Keratinocyte (primary cell): ENCODE measurements around the gene MRPL32. TPM values are rescaled to one million over a fixed set of nuclear protein-coding genes. Genes with fewer than 3 reads are reported as not detected.

Experiments
- DNase-seq: peaks from one replicate; pipeline ENCODE4 v3.0.0-alpha.2; 2011; ENCODE audit warnings: low read depth, missing footprints, low spot score
- FAIRE-seq: peaks from 2 replicates; lab custom pipeline; 2011; peaks lifted over from hg19 to GRCh38; lab: Jason Lieb, UNC
- H2AFZ ChIP-seq: 2 replicates; pipeline ENCODE4 v1.6.0; 2012; ENCODE audit warnings: low read length, control low read depth, inconsistent platforms; ENCODE audit not compliant: control insufficient read depth
- H3K27ac ChIP-seq: 2 replicates; pipeline ENCODE4 v1.5.1; 2011; ENCODE audit warnings: low read length; ENCODE audit not compliant: control insufficient read depth, insufficient read depth
- H3K27me3 ChIP-seq: 3 replicates; pipeline ENCODE4 v1.6.0; 2011; ENCODE audit warnings: low read length; ENCODE audit not compliant: control insufficient read depth, insufficient read depth; ENCODE audit errors: extremely low read depth
- H3K36me3 ChIP-seq, 2 experiments: 2 replicates in 1 of 2; 3 replicates in 1 of 2; pipeline ENCODE4 v1.5.1; 2011; ENCODE audit warnings: low read length in 2 of 2, mild to moderate bottlenecking in 1 of 2; ENCODE audit not compliant: control insufficient read depth in 2 of 2, insufficient read depth in 2 of 2; ENCODE audit errors: extremely low read depth in 1 of 2
- H3K4me1 ChIP-seq: 3 replicates; pipeline ENCODE4 v1.5.1; 2011; ENCODE audit warnings: low read length; ENCODE audit not compliant: control insufficient read depth, insufficient read depth; ENCODE audit errors: extremely low read depth
- H3K4me2 ChIP-seq: 3 replicates; pipeline ENCODE4 v1.6.0; 2011; ENCODE audit warnings: low read depth, low read length; ENCODE audit not compliant: control insufficient read depth, insufficient read depth; ENCODE audit errors: extremely low read depth
- H3K4me3 ChIP-seq, 3 experiments: fragments of 200-600 bp in 1 of 3; sonication (generic) in 1 of 3; 2 replicates in 2 of 3; 3 replicates in 1 of 3; pipeline ENCODE4 v1.5.1; 2011 to 2016; ENCODE audit warnings: low read length in 3 of 3, mild to moderate bottlenecking in 3 of 3, control low read depth in 2 of 3, inconsistent platforms in 1 of 3, low read depth in 1 of 3, mixed read lengths in 1 of 3, mixed run types in 1 of 3, moderate library complexity in 1 of 3; ENCODE audit not compliant: control insufficient read depth in 2 of 3, insufficient read depth in 2 of 3; ENCODE audit errors: extremely low read depth in 1 of 3
- H3K79me2 ChIP-seq: 2 replicates; pipeline ENCODE4 v1.6.0; 2012; ENCODE audit warnings: low read length; ENCODE audit not compliant: control insufficient read depth, insufficient read depth
- H3K9ac ChIP-seq: 3 replicates; pipeline ENCODE4 v1.6.0; 2011; ENCODE audit warnings: low read length; ENCODE audit not compliant: control insufficient read depth, insufficient read depth; ENCODE audit errors: extremely low read depth
- H3K9me1 ChIP-seq: 3 replicates; pipeline ENCODE4 v1.6.0; 2011; ENCODE audit warnings: low read length; ENCODE audit not compliant: control insufficient read depth, insufficient read depth; ENCODE audit errors: extremely low read depth
- H3K9me3 ChIP-seq: 2 replicates; pipeline ENCODE4 v1.5.1; 2012; ENCODE audit warnings: low read depth, low read length; ENCODE audit not compliant: control insufficient read depth
- H4K20me1 ChIP-seq: 3 replicates; pipeline ENCODE4 v1.6.0; 2011; ENCODE audit warnings: low read length; ENCODE audit not compliant: control insufficient read depth, insufficient read depth; ENCODE audit errors: extremely low read depth
- EZH2 ChIP-seq: IDR thresholded peaks from one replicate; pipeline ENCODE4 v1.6.1; 2012; ENCODE audit warnings: inconsistent platforms, mild to moderate bottlenecking, low read length, moderate library complexity
- dilution Hi-C: fragments of 300-500 bp; cut with MboI; formaldehyde crosslinking; loops from one replicate; pipeline ENCODE4 v1.7.0; 2020; ENCODE audit warnings: low sequenced_read_pairs; ENCODE audit not compliant: extremely low pct_ligation_motif_present
- polyA plus RNA-seq, 5 experiments: library from polyadenylated mRNA; depleted of rRNA in 3 of 5; stranded (reverse) in 3 of 5; stranded (forward) in 1 of 5; unstranded in 1 of 5; fragments of >200 nt; gene quantifications; 1 replicate in 1 of 5; 2 replicates in 3 of 5; 3 replicates in 1 of 5; pipeline versions ENCODE4 v1.2.1 to v1.2.3, GENCODE V29; 2011 to 2012; ENCODE audit warnings: missing spikeins in 2 of 5, low read depth in 1 of 5, low replicate concordance in 1 of 5
- TF ChIP-seq, protein P1 (sequence below), 3 experiments: IDR thresholded peaks in 1 of 3; conservative IDR thresholded peaks in 1 of 3; optimal IDR thresholded peaks in 1 of 3; 2 replicates in 2 of 3; 3 replicates in 1 of 3; pipeline versions ENCODE3 to v1.5.1; 2011; ENCODE audit warnings: low read length in 3 of 3, mild to moderate bottlenecking in 3 of 3, moderate library complexity in 2 of 3, control low read depth in 1 of 3, inconsistent platforms in 1 of 3; ENCODE audit not compliant: insufficient read depth in 2 of 3; ENCODE audit errors: extremely low read depth in 1 of 3

Gene MRPL32
- polyA plus RNA-seq, 1 donor (not counting 4 experiments of a cell fraction or from before 2014, with no cell fraction given), result 86.1 TPM

DNA sequence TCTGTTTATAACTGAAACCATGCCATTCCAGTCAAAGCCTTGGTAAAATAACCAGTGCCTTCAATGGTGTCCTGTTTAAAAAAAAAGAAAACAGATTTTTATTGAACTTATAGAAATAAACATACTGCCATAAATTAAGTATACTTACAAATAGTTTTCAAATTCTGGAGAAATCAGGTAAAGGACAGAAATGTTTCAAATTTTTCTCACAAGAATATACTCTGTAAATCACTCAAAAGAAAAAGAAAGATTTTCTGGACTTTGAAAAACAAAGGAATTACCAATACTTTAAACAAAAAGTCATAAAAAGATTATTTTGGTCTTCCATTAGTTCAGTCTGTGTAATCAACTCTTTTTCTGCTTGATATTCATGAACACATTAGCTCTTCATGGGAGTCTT lies 23.9 kb downstream of the MRPL32 start:
- DNase-seq (no peak), FAIRE-seq (no peak)
- Histone ChIP-seq H4K20me1 (no peaks in the 10 kb centered on the region), H3K4me3 (no peak overlapping the region), H3K36me3 (no peaks in the 10 kb centered on the region), H3K27ac (no peak overlapping the region), H3K4me1 (no peaks in the 10 kb centered on the region), H3K9me1 (no peaks in the 10 kb centered on the region), H3K4me2 (no peak overlapping the region), H3K79me2 (no peaks in the 10 kb centered on the region), H3K9me3 (no peaks in the 10 kb centered on the region), H3K27me3 (no peaks in the 10 kb centered on the region), H2AFZ (no peak overlapping the region), H3K9ac (no peak overlapping the region)
- dilution Hi-C loops, result no loop called here
- TF ChIP-seq, protein P1, sequence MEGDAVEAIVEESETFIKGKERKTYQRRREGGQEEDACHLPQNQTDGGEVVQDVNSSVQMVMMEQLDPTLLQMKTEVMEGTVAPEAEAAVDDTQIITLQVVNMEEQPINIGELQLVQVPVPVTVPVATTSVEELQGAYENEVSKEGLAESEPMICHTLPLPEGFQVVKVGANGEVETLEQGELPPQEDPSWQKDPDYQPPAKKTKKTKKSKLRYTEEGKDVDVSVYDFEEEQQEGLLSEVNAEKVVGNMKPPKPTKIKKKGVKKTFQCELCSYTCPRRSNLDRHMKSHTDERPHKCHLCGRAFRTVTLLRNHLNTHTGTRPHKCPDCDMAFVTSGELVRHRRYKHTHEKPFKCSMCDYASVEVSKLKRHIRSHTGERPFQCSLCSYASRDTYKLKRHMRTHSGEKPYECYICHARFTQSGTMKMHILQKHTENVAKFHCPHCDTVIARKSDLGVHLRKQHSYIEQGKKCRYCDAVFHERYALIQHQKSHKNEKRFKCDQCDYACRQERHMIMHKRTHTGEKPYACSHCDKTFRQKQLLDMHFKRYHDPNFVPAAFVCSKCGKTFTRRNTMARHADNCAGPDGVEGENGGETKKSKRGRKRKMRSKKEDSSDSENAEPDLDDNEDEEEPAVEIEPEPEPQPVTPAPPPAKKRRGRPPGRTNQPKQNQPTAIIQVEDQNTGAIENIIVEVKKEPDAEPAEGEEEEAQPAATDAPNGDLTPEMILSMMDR (optimal IDR thresholded peaks at IDR 0.05 in 1 of 3, IDR thresholded peaks at IDR 0.05 in 1 of 3, conservative IDR thresholded peaks at IDR 0.05 in 1 of 3; ENCODE audit: extremely low read depth in 1 of 3, insufficient read depth in 2 of 3, low read length in 3 of 3), result no peak
- no peak for TF ChIP-seq EZH2

DNA sequence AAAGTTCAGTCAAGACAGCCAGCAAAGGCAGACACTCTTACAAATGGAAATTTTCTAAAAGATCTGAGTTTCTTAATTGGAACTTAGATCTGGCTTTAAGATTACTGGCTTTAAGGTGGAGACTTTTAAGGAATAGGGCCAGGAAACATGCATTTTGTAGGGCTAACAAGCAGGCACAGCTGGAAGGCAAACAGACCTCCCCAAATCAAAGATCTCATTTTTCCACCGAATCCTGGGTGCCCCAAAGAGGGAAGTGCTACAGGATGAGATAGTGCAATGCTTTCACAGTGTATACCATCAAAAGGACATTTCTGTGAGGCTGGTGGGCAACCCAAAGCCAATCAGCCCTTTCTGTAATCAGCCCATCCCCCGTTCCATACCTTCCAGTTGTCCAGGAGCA lies 27.4 kb downstream of the MRPL32 start:
- TF ChIP-seq, protein P1 (optimal IDR thresholded peaks at IDR 0.05 in 1 of 3, IDR thresholded peaks at IDR 0.05 in 1 of 3, conservative IDR thresholded peaks at IDR 0.05 in 1 of 3; ENCODE audit: extremely low read depth in 1 of 3, insufficient read depth in 2 of 3, low read length in 3 of 3), result no peak
- TF ChIP-seq EZH2, result no peak
- Histone ChIP-seq H3K4me3 (no peak overlapping the region), H3K4me2 (no peak overlapping the region), H3K36me3 (no peaks in the 10 kb centered on the region), H3K9ac (no peak overlapping the region), H3K4me1 (no peaks in the 10 kb centered on the region), H3K9me1 (no peaks in the 10 kb centered on the region), H2AFZ (no peak overlapping the region), H3K9me3 (no peaks in the 10 kb centered on the region), H3K79me2 (no peaks in the 10 kb centered on the region), H3K27ac (no peak overlapping the region), H3K27me3 (peaks cover 5% of the 10 kb centered on the region), H4K20me1 (no peaks in the 10 kb centered on the region)
- dilution Hi-C loops, result no loop called here
- DNase-seq (no peak), FAIRE-seq (no peak)
